ENCODE measurements around the gene DLST.

GRCh38 chr14:74941676-74942097 is 60.0 kb downstream of the DLST start:
- TF ChIP-seq CTCF (optimal IDR thresholded peaks at IDR 0.05 in 1 of 3, IDR thresholded peaks at IDR 0.05 in 1 of 3, conservative IDR thresholded peaks at IDR 0.05 in 1 of 3; ENCODE audit: extremely low read depth in 1 of 3, insufficient read depth in 2 of 3, low read length in 3 of 3) (no peak), EZH2 (IDR thresholded peaks at IDR 0.05; ENCODE audit: low read length) (no peak)
